Esophagus squamous epithelium (tissue), 4 donors: ENCODE results near the gene TMEM50B.

Experiments used
- CTCF ChIP-seq, 6 experiments: fragments of 450-650 bp in 4 of 6; fragments of 200-600 bp in 2 of 6; sonication (generic) in 2 of 6; IDR thresholded peaks; one replicate each; pipeline ENCODE4 v1.5.1; 2016 to 2019; ENCODE audit warnings: antibody characterized with exemption in 6 of 6, mild to moderate bottlenecking in 4 of 6, moderate library complexity in 4 of 6
- POLR2A ChIP-seq, 4 donors: fragments of 450-650 bp; IDR thresholded peaks; one replicate each; pipeline ENCODE4 v1.6.1; 2017; ENCODE audit warnings: antibody characterized with exemption in 4 of 4, mild to moderate bottlenecking in 4 of 4, moderate library complexity in 3 of 4

GRCh38 chr21:33414068-33414467 lies 65.7 kb downstream of the TMEM50B start:
- TF ChIP-seq CTCF (IDR thresholded peaks at IDR 0.05) (no peak), POLR2A (IDR thresholded peaks at IDR 0.05) (no peak)
